ENCODE measurements around the gene STRA8.

STRA8 gene

DNA sequence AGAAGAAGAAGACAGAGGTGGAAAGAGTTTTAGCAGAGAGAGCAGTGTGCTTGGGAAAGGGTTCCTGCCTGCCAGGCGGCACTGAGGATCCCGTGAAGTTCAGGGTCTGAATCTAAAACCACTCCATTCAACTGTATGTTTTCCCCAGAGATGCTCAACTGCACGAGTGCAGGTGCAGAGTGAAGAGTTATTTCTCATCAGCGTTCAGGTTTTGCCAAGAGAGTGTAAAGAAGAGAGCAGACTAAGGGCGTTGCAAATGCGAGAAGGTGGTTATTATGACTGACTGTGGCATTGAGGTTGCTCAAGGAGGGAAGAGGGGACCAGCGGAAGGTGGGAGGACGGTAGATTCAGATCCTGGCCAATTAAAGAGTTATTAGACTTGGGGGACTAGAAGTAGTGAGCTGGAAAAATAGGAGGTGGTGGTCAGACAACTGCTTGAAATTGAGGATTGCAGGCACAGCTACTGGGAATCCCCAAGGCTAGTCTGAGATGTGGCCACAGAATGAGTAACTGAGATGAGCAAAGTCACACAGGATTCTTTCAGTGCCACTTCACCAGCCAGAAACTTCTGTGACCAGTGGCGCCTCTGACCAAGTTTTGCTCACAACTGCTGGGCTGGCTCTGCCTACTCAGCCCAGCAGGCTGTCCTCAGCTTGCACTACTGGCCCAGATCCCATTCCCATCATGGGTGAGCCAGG, 29.1 kb downstream of the STRA8 start:
- H3K27ac ChIP-seq (ENCODE audit: insufficient read depth, low read length, poor library complexity, severe bottlenecking) = no peak overlapping the region
- H3K27me3 ChIP-seq (replicated peaks; ENCODE audit: control insufficient read depth, insufficient read depth, low read length, poor library complexity, severe bottlenecking) = no peaks in the 10 kb centered on the region
- no peaks in the 10 kb centered on the region for H3K9me3 ChIP-seq (ENCODE audit: control insufficient read depth, low read length)
- no peaks in the 10 kb centered on the region for H3K4me1 ChIP-seq (ENCODE audit: control insufficient read depth, insufficient read depth, low read length, poor library complexity, severe bottlenecking)
- no peaks in the 10 kb centered on the region for H3K36me3 ChIP-seq (ENCODE audit: control insufficient read depth, insufficient read depth, low read length)
- no peak overlapping the region for H3K4me3 ChIP-seq (ENCODE audit: insufficient read depth, low read depth, low read length, poor library complexity, severe bottlenecking)
- no peak for DNase-seq

DNA sequence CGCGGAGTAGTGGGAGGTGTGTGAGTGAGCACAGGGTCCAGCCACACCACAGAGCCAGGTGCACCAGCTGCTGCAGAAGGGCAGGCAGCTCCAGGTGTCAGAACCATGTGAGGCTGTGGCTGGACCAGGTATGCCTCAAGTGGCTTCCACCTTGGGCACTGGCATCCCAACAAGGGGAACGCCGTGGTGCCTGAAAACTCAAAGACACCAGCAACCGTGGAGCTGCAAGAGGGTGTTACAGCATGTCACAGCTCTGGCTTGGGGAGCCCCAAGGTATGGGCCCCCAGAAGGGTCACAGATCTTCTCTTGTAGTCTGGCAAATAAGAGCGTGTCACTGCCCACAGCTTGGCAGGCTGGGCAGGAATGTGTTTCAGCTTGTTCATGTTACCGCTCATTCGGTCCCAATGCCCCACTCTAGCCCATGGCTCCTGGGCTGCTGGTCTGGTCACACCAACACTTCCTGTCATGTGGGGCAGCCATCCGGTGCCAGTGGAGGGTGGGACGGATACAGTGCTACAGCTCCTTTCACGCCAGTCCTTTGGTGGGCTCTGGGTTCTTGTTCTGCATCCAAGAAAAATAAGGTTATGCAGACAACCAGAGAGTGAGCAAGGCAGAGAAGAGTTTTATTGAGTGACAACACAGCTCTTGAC, 29.8 kb downstream of the STRA8 start:
- DNase-seq = no peak
- H3K4me3 ChIP-seq (ENCODE audit: insufficient read depth, low read depth, low read length, poor library complexity, severe bottlenecking) = no peak overlapping the region
- no peaks in the 10 kb centered on the region for H3K4me1 ChIP-seq (ENCODE audit: control insufficient read depth, insufficient read depth, low read length, poor library complexity, severe bottlenecking)

DNA sequence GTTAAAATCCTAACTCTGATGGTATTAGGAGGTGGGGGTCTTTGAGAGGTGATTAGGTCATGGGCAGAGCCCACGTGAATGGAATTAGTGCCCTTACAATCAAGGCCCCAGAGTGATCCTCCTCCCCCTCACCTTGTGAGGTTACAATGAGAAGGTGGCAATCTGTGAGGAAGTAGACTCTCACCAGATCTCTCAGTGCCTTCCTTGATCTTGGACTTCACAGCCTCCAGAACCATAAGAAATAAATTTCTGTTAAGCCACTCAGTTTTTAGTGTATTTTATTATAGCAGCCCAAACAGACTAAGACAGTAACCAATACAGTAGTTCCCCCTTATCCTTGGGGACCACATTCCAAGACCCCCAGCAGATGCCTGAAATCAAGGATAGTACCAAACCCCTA, 32.0 kb downstream of the STRA8 start:
- H3K36me3 ChIP-seq (ENCODE audit: control insufficient read depth, insufficient read depth, low read length) = no peaks in the 10 kb centered on the region
- no peaks in the 10 kb centered on the region for H3K9me3 ChIP-seq (ENCODE audit: control insufficient read depth, low read length)
- no peaks in the 10 kb centered on the region for H3K4me1 ChIP-seq (ENCODE audit: control insufficient read depth, insufficient read depth, low read length, poor library complexity, severe bottlenecking)
- no peak overlapping the region for H3K27ac ChIP-seq (ENCODE audit: insufficient read depth, low read length, poor library complexity, severe bottlenecking)
- H3K4me3 ChIP-seq (ENCODE audit: insufficient read depth, low read depth, low read length, poor library complexity, severe bottlenecking) = no peak overlapping the region
- no peak for DNase-seq
- no peaks in the 10 kb centered on the region for H3K27me3 ChIP-seq (replicated peaks; ENCODE audit: control insufficient read depth, insufficient read depth, low read length, poor library complexity, severe bottlenecking)

More for the DNA sequence above, 29.8 kb downstream of the STRA8 start:
- no peaks in the 10 kb centered on the region for H3K27me3 ChIP-seq (replicated peaks; ENCODE audit: control insufficient read depth, insufficient read depth, low read length, poor library complexity, severe bottlenecking)
- no peaks in the 10 kb centered on the region for H3K9me3 ChIP-seq (ENCODE audit: control insufficient read depth, low read length)
- no peaks in the 10 kb centered on the region for H3K36me3 ChIP-seq (ENCODE audit: control insufficient read depth, insufficient read depth, low read length)
- H3K27ac ChIP-seq (ENCODE audit: insufficient read depth, low read length, poor library complexity, severe bottlenecking) = no peak overlapping the region

DNA sequence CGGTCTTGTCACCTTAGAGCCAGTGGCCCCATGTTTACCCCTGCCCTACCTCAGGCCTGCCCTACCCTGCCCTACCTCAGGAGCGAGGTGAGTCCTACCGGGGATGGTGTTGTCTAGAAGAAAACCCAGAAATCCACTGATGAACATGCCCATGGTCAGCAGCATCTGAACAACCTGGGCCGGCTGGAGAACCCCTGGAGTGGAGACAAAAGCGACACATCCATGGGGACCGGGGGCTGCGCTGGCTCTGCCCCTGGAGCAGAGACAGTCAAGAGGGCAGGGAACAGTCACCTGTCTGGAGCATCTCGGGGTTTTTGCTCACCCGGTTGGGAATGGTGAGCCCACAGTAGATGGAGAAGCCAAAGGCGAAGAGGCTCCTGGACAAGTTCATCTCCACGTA, 36.3 kb downstream of the STRA8 start:
- Histone ChIP-seq H3K27ac (ENCODE audit: insufficient read depth, low read length, poor library complexity, severe bottlenecking) (no peak overlapping the region), H3K4me3 (ENCODE audit: insufficient read depth, low read depth, low read length, poor library complexity, severe bottlenecking) (no peak overlapping the region), H3K27me3 (replicated peaks; ENCODE audit: control insufficient read depth, insufficient read depth, low read length, poor library complexity, severe bottlenecking) (no peaks in the 10 kb centered on the region), H3K9me3 (ENCODE audit: control insufficient read depth, low read length) (no peaks in the 10 kb centered on the region), H3K4me1 (ENCODE audit: control insufficient read depth, insufficient read depth, low read length, poor library complexity, severe bottlenecking) (no peaks in the 10 kb centered on the region), H3K36me3 (ENCODE audit: control insufficient read depth, insufficient read depth, low read length) (no peaks in the 10 kb centered on the region)
- no peak for DNase-seq

DNA sequence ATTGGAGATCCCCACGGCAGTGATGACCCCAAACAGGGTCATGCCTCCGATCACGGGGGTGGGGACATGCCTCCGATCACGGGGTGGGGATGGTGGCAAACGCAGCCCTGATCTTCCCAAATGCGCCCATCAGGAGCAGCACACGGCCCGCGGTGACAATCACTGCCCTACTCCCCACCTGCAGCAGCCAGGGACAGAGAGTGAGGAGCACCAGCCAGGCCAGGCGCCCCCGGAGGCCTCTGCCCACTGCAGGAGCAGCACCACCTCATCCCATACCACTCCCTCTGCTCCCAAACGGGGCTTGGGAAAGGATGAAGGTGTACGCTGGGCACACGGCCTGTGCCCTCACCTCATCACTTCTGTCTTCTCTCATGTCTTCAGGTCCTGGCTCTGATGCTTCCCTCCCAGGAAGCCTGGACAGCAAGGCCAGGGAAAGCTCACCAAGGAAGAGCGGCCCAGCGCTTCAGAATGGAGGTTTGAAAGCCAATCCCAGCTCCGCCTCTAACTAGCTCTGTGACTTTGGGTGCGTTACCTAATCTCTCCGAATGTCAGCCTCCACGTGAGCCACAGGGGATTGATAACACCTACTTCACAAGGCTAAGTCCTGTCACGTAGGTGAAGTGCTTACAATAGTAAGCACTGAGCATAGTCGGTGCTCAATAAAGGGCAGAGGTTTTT, 37.1 kb downstream of the STRA8 start:
- no peaks in the 10 kb centered on the region for H3K36me3 ChIP-seq (ENCODE audit: control insufficient read depth, insufficient read depth, low read length)
- DNase-seq = no peak
- no peaks in the 10 kb centered on the region for H3K9me3 ChIP-seq (ENCODE audit: control insufficient read depth, low read length)
- no peaks in the 10 kb centered on the region for H3K27me3 ChIP-seq (replicated peaks; ENCODE audit: control insufficient read depth, insufficient read depth, low read length, poor library complexity, severe bottlenecking)
- no peaks in the 10 kb centered on the region for H3K4me1 ChIP-seq (ENCODE audit: control insufficient read depth, insufficient read depth, low read length, poor library complexity, severe bottlenecking)
- H3K27ac ChIP-seq (ENCODE audit: insufficient read depth, low read length, poor library complexity, severe bottlenecking) = no peak overlapping the region
- no peak overlapping the region for H3K4me3 ChIP-seq (ENCODE audit: insufficient read depth, low read depth, low read length, poor library complexity, severe bottlenecking)

DNA sequence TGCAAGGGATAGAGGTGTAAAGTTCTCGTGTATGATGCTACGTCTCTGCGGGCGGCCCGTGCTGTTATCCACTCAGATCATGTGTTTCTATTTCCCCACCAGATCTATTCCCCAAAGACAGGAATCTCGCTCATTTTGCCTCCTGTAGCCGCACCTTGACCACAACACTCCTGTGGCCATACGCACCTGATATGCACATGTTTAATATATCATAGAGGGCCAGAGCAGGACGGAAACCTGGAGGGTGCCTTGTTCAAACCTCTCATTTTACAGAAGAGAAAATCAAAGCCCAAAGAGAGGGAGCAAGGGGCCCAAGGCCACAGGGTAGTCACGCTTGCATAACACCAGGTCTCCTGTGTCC, 37.6 kb downstream of the STRA8 start:
- H3K27me3 ChIP-seq (replicated peaks; ENCODE audit: control insufficient read depth, insufficient read depth, low read length, poor library complexity, severe bottlenecking) = no peaks in the 10 kb centered on the region
- H3K9me3 ChIP-seq (ENCODE audit: control insufficient read depth, low read length) = no peaks in the 10 kb centered on the region
- no peak overlapping the region for H3K27ac ChIP-seq (ENCODE audit: insufficient read depth, low read length, poor library complexity, severe bottlenecking)
- no peak for DNase-seq
- no peaks in the 10 kb centered on the region for H3K4me1 ChIP-seq (ENCODE audit: control insufficient read depth, insufficient read depth, low read length, poor library complexity, severe bottlenecking)
- no peak overlapping the region for H3K4me3 ChIP-seq (ENCODE audit: insufficient read depth, low read depth, low read length, poor library complexity, severe bottlenecking)
- no peaks in the 10 kb centered on the region for H3K36me3 ChIP-seq (ENCODE audit: control insufficient read depth, insufficient read depth, low read length)

DNA sequence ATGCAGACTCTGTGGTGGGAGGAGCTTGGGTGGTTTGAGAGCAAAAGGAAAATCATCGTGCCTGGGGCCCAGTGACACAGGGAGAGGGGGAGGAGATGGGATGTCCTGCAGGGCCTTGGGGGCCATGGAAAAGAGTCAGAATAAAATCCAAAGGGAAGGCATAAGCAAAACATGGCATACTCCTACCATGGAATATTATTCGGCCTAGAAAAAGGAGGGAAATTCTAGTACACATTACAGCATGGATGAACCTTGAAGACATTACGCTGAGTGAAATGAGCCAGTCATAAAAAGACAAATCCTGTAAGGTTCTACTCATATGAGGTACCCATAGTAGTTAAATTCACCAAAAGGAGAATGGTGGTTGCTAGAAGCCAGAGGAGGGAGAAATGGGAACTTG, 38.7 kb downstream of the STRA8 start:
- Histone ChIP-seq H3K27me3 (replicated peaks; ENCODE audit: control insufficient read depth, insufficient read depth, low read length, poor library complexity, severe bottlenecking) (no peaks in the 10 kb centered on the region), H3K4me3 (ENCODE audit: insufficient read depth, low read depth, low read length, poor library complexity, severe bottlenecking) (no peak overlapping the region), H3K4me1 (ENCODE audit: control insufficient read depth, insufficient read depth, low read length, poor library complexity, severe bottlenecking) (no peaks in the 10 kb centered on the region), H3K27ac (ENCODE audit: insufficient read depth, low read length, poor library complexity, severe bottlenecking) (no peak overlapping the region), H3K36me3 (ENCODE audit: control insufficient read depth, insufficient read depth, low read length) (no peaks in the 10 kb centered on the region), H3K9me3 (ENCODE audit: control insufficient read depth, low read length) (no peaks in the 10 kb centered on the region)
- DNase-seq = no peak

DNA sequence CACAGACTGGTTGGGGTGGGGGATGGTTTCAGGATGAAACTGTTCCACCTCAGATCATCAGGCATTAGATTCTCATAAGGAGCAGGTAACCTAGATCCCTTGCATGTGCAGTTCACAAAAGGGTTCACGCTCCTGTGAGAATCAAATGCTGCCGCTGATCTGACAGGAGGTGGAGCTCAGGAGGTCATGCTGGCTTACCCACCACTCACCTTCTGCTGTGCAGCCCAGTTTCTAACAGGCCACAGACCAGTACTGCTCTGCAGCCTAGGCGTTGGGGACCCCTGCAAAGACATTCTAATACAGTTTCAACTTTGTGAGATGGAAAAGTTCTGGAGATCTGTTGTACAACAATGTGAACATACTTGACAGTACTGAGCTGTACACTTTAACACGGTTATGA, 39.9 kb downstream of the STRA8 start:
- H3K27me3 ChIP-seq (replicated peaks; ENCODE audit: control insufficient read depth, insufficient read depth, low read length, poor library complexity, severe bottlenecking) = no peaks in the 10 kb centered on the region
- H3K27ac ChIP-seq (ENCODE audit: insufficient read depth, low read length, poor library complexity, severe bottlenecking) = no peak overlapping the region
- H3K4me3 ChIP-seq (ENCODE audit: insufficient read depth, low read depth, low read length, poor library complexity, severe bottlenecking) = no peak overlapping the region
- H3K36me3 ChIP-seq (ENCODE audit: control insufficient read depth, insufficient read depth, low read length) = no peaks in the 10 kb centered on the region
- no peaks in the 10 kb centered on the region for H3K4me1 ChIP-seq (ENCODE audit: control insufficient read depth, insufficient read depth, low read length, poor library complexity, severe bottlenecking)
- no peak for DNase-seq
- H3K9me3 ChIP-seq (ENCODE audit: control insufficient read depth, low read length) = no peaks in the 10 kb centered on the region

DNA sequence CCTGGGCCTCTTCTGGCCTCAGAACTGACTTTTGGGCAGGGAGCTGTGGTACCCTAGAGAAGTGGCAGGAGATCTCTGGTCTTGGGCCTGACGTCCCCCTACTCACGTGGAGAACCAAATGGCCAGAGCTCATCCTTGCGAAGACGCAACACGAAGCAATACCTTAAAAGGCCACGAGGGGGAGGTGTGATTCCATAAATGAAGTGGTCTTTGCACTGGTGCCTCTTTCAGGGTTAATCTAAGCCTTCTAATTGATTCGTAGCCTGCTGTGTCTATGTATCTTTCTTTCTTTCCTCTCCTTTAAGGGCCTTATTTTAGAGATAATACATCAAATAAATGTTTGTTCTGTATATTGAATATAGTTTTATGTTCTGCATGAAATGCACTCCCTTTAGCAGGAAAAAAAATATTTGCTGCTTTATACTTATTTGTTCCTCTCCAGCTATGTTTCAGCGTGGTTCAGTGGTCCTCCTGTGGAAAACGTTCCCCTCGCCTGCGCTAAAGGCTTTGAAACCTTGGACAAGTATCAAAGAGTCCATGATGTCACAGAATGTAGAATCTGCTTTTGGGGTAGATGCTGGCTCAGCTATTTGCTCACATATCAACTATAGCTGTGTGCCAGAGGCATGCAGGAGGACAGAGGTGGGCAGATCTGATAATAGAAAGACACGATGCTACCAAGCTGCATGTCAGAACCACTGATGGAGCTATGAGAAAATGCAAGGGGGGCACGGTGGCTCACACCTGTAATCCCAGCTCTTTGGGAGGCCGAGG, 41.0 kb downstream of the STRA8 start:
- Histone ChIP-seq H3K4me3 (ENCODE audit: insufficient read depth, low read depth, low read length, poor library complexity, severe bottlenecking) (no peak overlapping the region), H3K9me3 (ENCODE audit: control insufficient read depth, low read length) (no peaks in the 10 kb centered on the region), H3K4me1 (ENCODE audit: control insufficient read depth, insufficient read depth, low read length, poor library complexity, severe bottlenecking) (no peaks in the 10 kb centered on the region), H3K27ac (ENCODE audit: insufficient read depth, low read length, poor library complexity, severe bottlenecking) (no peak overlapping the region), H3K36me3 (ENCODE audit: control insufficient read depth, insufficient read depth, low read length) (no peaks in the 10 kb centered on the region), H3K27me3 (replicated peaks; ENCODE audit: control insufficient read depth, insufficient read depth, low read length, poor library complexity, severe bottlenecking) (no peaks in the 10 kb centered on the region)
- DNase-seq = peak; percentile 28 to 51 (median 38)
